ENCODE measurements around the gene PLEKHM3. TPM values are rescaled to one million over a fixed set of nuclear protein-coding genes. Genes with fewer than 3 reads are reported as not detected.

The PLEKHM3 gene
- total RNA-seq, 1 experiment from 2014 or later = 2.5 TPM

DNA sequence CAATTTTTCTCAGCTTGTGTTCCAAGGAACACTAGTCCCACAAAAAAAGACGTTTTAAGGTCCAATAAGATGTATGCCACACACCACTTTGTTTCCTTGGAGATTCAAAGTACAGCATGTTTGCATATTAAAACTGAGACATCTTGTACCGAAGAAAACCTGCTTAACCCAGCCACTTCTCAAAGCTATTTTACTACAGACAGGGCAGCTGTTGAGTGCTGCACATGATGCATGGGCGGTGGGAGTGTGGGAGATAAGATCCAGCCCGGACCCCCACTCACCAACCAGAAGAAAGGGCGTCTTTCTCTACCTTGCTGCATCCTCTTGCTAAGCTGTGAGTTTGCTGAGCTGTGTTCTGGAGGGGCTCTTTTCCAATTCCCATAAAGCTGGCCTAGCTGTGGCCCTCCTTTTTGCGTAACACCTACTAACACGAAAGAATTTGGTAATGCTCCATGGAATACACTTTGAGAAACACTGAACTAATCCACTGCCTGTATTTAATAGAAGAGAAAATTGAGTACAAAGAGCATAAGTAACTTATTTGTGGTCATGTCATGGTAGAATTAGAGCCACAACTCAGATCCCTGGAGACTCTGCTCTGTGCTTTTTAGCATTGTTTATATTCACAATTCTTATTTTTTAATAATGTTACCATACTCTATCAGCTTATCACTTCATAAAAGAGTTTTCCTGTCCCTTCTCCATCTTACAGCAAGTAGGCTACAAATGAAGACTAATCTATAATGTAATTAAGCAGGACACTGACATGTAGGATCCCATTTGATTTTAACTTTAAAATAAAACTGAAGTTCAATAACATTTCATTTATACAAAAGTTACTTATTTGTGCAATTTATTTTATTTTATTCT, 90.0 kb downstream of the PLEKHM3 start:
- no peaks in the 10 kb centered on the region; the same call in 1 of the 2 replicates for H3K27me3 ChIP-seq (ENCODE audit: control insufficient read depth, insufficient read depth, low read length)
- no peaks in the 10 kb centered on the region; the same call in 1 of the 2 replicates for H3K4me1 ChIP-seq (ENCODE audit: control insufficient read depth, insufficient read depth, low read length)
- no peak overlapping the region for H3K27ac ChIP-seq (ENCODE audit: low read length)
- in situ Hi-C loops (cut with HindIII; ENCODE audit: low pct_unique_long_range_greater_than_20kb, low sequenced_read_pairs) (no loop called here), intact Hi-C loops (cut with micrococcal nuclease; ENCODE audit: unreplicated experiment) (no loop called here)
- no peak for ATAC-seq
- CTCF ChIA-PET = no interaction called here
- BruUV-seq (replicated peaks) = no TSS peak
- H3K4me3 ChIP-seq (ENCODE audit: low read depth in 2 of 2, low read length in 2 of 2) = no peak overlapping the region
- no peaks in the 10 kb centered on the region for H3K9me3 ChIP-seq (ENCODE audit: control insufficient read depth, insufficient read depth, low read depth, low read length)
- DNase-seq (ENCODE audit: low read depth, low spot score) = no peak
- no peaks in the 10 kb centered on the region for H3K36me3 ChIP-seq (ENCODE audit: control insufficient read depth, insufficient read depth, low read length)
- TF ChIP-seq, protein P1, sequence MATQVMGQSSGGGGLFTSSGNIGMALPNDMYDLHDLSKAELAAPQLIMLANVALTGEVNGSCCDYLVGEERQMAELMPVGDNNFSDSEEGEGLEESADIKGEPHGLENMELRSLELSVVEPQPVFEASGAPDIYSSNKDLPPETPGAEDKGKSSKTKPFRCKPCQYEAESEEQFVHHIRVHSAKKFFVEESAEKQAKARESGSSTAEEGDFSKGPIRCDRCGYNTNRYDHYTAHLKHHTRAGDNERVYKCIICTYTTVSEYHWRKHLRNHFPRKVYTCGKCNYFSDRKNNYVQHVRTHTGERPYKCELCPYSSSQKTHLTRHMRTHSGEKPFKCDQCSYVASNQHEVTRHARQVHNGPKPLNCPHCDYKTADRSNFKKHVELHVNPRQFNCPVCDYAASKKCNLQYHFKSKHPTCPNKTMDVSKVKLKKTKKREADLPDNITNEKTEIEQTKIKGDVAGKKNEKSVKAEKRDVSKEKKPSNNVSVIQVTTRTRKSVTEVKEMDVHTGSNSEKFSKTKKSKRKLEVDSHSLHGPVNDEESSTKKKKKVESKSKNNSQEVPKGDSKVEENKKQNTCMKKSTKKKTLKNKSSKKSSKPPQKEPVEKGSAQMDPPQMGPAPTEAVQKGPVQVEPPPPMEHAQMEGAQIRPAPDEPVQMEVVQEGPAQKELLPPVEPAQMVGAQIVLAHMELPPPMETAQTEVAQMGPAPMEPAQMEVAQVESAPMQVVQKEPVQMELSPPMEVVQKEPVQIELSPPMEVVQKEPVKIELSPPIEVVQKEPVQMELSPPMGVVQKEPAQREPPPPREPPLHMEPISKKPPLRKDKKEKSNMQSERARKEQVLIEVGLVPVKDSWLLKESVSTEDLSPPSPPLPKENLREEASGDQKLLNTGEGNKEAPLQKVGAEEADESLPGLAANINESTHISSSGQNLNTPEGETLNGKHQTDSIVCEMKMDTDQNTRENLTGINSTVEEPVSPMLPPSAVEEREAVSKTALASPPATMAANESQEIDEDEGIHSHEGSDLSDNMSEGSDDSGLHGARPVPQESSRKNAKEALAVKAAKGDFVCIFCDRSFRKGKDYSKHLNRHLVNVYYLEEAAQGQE (IDR thresholded peaks at IDR 0.05; ENCODE audit: insufficient read depth in 1 of 2, low read depth in 2 of 2, low read length in 1 of 2) = no peak
- TF ChIP-seq POLR2AphosphoS5 (IDR thresholded peaks at IDR 0.05; ENCODE audit: low read depth, low read length) (no peak), TCF7L2 (IDR thresholded peaks at IDR 0.05; ENCODE audit: low read depth, low read length) (no peak), SIN3A (IDR thresholded peaks at IDR 0.05; ENCODE audit: borderline replicate concordance, insufficient read depth, low read depth, low read length) (no peak)
- TF ChIP-seq, protein P2, sequence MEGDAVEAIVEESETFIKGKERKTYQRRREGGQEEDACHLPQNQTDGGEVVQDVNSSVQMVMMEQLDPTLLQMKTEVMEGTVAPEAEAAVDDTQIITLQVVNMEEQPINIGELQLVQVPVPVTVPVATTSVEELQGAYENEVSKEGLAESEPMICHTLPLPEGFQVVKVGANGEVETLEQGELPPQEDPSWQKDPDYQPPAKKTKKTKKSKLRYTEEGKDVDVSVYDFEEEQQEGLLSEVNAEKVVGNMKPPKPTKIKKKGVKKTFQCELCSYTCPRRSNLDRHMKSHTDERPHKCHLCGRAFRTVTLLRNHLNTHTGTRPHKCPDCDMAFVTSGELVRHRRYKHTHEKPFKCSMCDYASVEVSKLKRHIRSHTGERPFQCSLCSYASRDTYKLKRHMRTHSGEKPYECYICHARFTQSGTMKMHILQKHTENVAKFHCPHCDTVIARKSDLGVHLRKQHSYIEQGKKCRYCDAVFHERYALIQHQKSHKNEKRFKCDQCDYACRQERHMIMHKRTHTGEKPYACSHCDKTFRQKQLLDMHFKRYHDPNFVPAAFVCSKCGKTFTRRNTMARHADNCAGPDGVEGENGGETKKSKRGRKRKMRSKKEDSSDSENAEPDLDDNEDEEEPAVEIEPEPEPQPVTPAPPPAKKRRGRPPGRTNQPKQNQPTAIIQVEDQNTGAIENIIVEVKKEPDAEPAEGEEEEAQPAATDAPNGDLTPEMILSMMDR (IDR thresholded peaks at IDR 0.05) = no peak
- POLR2A ChIA-PET = no interaction called here

GRCh38 chr2:207934720-207935119, 90.6 kb downstream of the PLEKHM3 start:
- H3K27me3 ChIP-seq (ENCODE audit: control insufficient read depth, insufficient read depth, low read length) = no peaks in the 10 kb centered on the region; the same call in 1 of the 2 replicates
- H3K36me3 ChIP-seq (ENCODE audit: control insufficient read depth, insufficient read depth, low read length) = no peaks in the 10 kb centered on the region
- POLR2A ChIA-PET = interaction anchor here (0.6 kb wide), 1 partner anchor 112 kb away, joined by 20 read pairs; no protein-coding TSS in a partner anchor
- DNase-seq (ENCODE audit: low read depth, low spot score) (no peak), ATAC-seq (no peak)
- no peak overlapping the region for H3K27ac ChIP-seq (ENCODE audit: low read length)
- TF ChIP-seq, protein P2 (IDR thresholded peaks at IDR 0.05) = no peak
- TF ChIP-seq TCF7L2 (IDR thresholded peaks at IDR 0.05; ENCODE audit: low read depth, low read length) = no peak
- TF ChIP-seq, protein P1 (IDR thresholded peaks at IDR 0.05; ENCODE audit: insufficient read depth in 1 of 2, low read depth in 2 of 2, low read length in 1 of 2) = no peak
- no peak for TF ChIP-seq POLR2AphosphoS5 (IDR thresholded peaks at IDR 0.05; ENCODE audit: low read depth, low read length)
- CTCF ChIA-PET = no interaction called here
- in situ Hi-C loops (cut with HindIII; ENCODE audit: low pct_unique_long_range_greater_than_20kb, low sequenced_read_pairs) (no loop called here), intact Hi-C loops (cut with micrococcal nuclease; ENCODE audit: unreplicated experiment) (no loop called here)
- H3K4me1 ChIP-seq (ENCODE audit: control insufficient read depth, insufficient read depth, low read length) = no peaks in the 10 kb centered on the region; the same call in 1 of the 2 replicates
- no TSS peak for BruUV-seq (replicated peaks)
- H3K9me3 ChIP-seq (ENCODE audit: control insufficient read depth, insufficient read depth, low read depth, low read length) = no peaks in the 10 kb centered on the region
- no peak overlapping the region for H3K4me3 ChIP-seq (ENCODE audit: low read depth in 2 of 2, low read length in 2 of 2)

All from Panc1 (cell line).